HepG2 (cell line): ENCODE measurements around the gene MAT2A. TPM values are rescaled to one million over a fixed set of nuclear protein-coding genes. Genes with fewer than 3 reads are reported as not detected.

Source experiments
- AHDC1 ChIP-seq: sonication (generic); formaldehyde crosslinking; IDR thresholded peaks from 2 replicates; pipeline ENCODE4 v1.5.1; 2020; ENCODE audit warnings: mild to moderate bottlenecking, missing genetic modification reagents, borderline replicate concordance
- ATF6 ChIP-seq: sonication (generic); formaldehyde crosslinking; conservative IDR thresholded peaks from 2 replicates; pipeline ENCODE4 v1.4.0; 2020; ENCODE audit warnings: missing genetic modification reagents
- CBX1 ChIP-seq: IDR thresholded peaks from one replicate; pipeline ENCODE4 v1.6.1; 2016; ENCODE audit warnings: antibody characterized with exemption, low read depth
- CEBPB ChIP-seq: IDR thresholded peaks from 2 replicates; pipeline ENCODE4 v1.6.1; 2011; ENCODE audit warnings: low read depth, low read length, improper control_type of control experiment, borderline replicate concordance
- CEBPG ChIP-seq: IDR thresholded peaks from 2 replicates; pipeline ENCODE4 v1.6.1; 2016
- HMG20A ChIP-seq: IDR thresholded peaks from 2 replicates; pipeline ENCODE4 v1.6.1; 2016; ENCODE audit warnings: borderline replicate concordance
- HNF4G ChIP-seq, 2 experiments: sonication (generic) in 1 of 2; formaldehyde crosslinking in 1 of 2; IDR thresholded peaks; 2 replicates each; pipeline versions ENCODE4 v1.4.0 to v1.6.1; 2011 to 2020; ENCODE audit warnings: borderline replicate concordance in 2 of 2, low read depth in 2 of 2, mild to moderate bottlenecking in 2 of 2, low read length in 1 of 2, missing genetic modification reagents in 1 of 2, moderate library complexity in 1 of 2
- KAT2B ChIP-seq: fragments of 150-350 bp; IDR thresholded peaks from 2 replicates; pipeline ENCODE4 v1.6.1; 2014; ENCODE audit warnings: low read depth, low read length, borderline replicate concordance
- MXD4 ChIP-seq: IDR thresholded peaks from 2 replicates; pipeline ENCODE4 v1.6.1; 2016; ENCODE audit warnings: mild to moderate bottlenecking, missing biosample characterization, missing genetic modification reagents
- NR2F2 ChIP-seq: IDR thresholded peaks from 2 replicates; pipeline ENCODE4 v1.6.1; 2012; ENCODE audit warnings: low read depth, inconsistent platforms, borderline replicate concordance
- SAP130 ChIP-seq: IDR thresholded peaks from 2 replicates; pipeline ENCODE4 v1.6.1; 2016; ENCODE audit warnings: low read depth
- SOX5 ChIP-seq: IDR thresholded peaks from 2 replicates; pipeline ENCODE4 v1.6.1; 2016; ENCODE audit warnings: borderline replicate concordance
- ZBTB33 ChIP-seq: sonication (generic); formaldehyde crosslinking; IDR thresholded peaks from 2 replicates; pipeline ENCODE4 v1.4.0; 2020; ENCODE audit warnings: missing genetic modification reagents
- ZGPAT ChIP-seq: IDR thresholded peaks from 2 replicates; pipeline ENCODE4 v1.6.1; 2016; ENCODE audit warnings: mild to moderate bottlenecking
- ZMYM3 ChIP-seq: sonication (generic); formaldehyde crosslinking; IDR thresholded peaks from 2 replicates; pipeline ENCODE4 v1.5.1; 2020; ENCODE audit warnings: mild to moderate bottlenecking, missing genetic modification reagents
- ZNF367 ChIP-seq: sonication (generic); formaldehyde crosslinking; IDR thresholded peaks from 2 replicates; pipeline ENCODE4 v1.4.0; 2020; ENCODE audit warnings: missing genetic modification reagents, borderline replicate concordance
- ZNF772 ChIP-seq: sonication (generic); formaldehyde crosslinking; IDR thresholded peaks from 2 replicates; pipeline ENCODE4 v1.5.0; 2020; ENCODE audit warnings: mild to moderate bottlenecking, missing genetic modification reagents
- polyA plus RNA-seq, 8 experiments: library from polyadenylated mRNA; depleted of rRNA in 3 of 8; stranded (reverse) in 7 of 8; unstranded in 1 of 8; fragments of >200 nt; fragmentation: Illumina TruSeq in 4 of 8; extraction: Trizol in 4 of 8; gene quantifications; 2 replicates each; pipeline versions ENCODE4 v1.2.1 to v1.2.3, GENCODE V29; 2011 to 2016; ENCODE audit warnings: low read depth in 4 of 8, missing spikeins in 1 of 8, mixed read lengths in 1 of 8; ENCODE audit not compliant: insufficient read depth in 1 of 8
- total RNA-seq, 5 experiments: library from RNA; depleted of rRNA; stranded (reverse); fragments of >200 nt; fragmentation: Illumina TruSeq; extraction: Trizol; gene quantifications; 2 replicates each; pipeline ENCODE4 v1.2.3, GENCODE V29; 2016; ENCODE audit warnings: low read depth in 1 of 5

Gene MAT2A
- total and polyA plus RNA-seq, 2 of the 13 experiments (the other 11 are each of a cell fraction or from before 2014, with no cell fraction given) = 155 to 331 TPM

- TF ChIP-seq ZBTB33 (CRISPR knock-in tag) = 0 out of 2 replicates have a peak, but pooled peaks have one; percentile 13
- no peak for TF ChIP-seq CEBPB
- peak; percentile 55; the same call in 1 of the 2 replicates for TF ChIP-seq SOX5 (CRISPR knock-in tag)
- TF ChIP-seq KAT2B = peak; percentile 38; the same call in 1 of the 2 replicates
- TF ChIP-seq CBX1 = peak; percentile 33
- TF ChIP-seq NR2F2 = no peak
- TF ChIP-seq ATF6 (CRISPR knock-in tag) = no peak
- peak; percentile 19; the same call in 1 of the 2 replicates for TF ChIP-seq CEBPG
- peak; percentile 67; the same call in 1 of the 2 replicates for TF ChIP-seq HMG20A
- peak; percentile 71 for TF ChIP-seq SAP130 (CRISPR knock-in tag)
- TF ChIP-seq ZMYM3 = peak; percentile 81
- TF ChIP-seq HNF4G (IDR thresholded peaks at IDR 0.05; ENCODE audit: borderline replicate concordance, low read depth, low read length) = peak; percentile 71; the same call in 1 of the 2 replicates
- no peak; the same call in 1 of the 2 replicates for TF ChIP-seq HNF4G (CRISPR knock-in tag; IDR thresholded peaks at IDR 0.05; ENCODE audit: borderline replicate concordance, low read depth)
- TF ChIP-seq MXD4 (CRISPR knock-in tag) = 0 out of 2 replicates have a peak, but pooled peaks have one; percentile 4
- TF ChIP-seq ZGPAT (CRISPR knock-in tag) = peak; percentile 49; the same call in 1 of the 2 replicates
- peak; percentile 34; the same call in 1 of the 2 replicates for TF ChIP-seq ZNF772 (CRISPR knock-in tag)
- TF ChIP-seq AHDC1 (CRISPR knock-in tag) = peak; percentile 84; the same call in 1 of the 2 replicates
- no peak for TF ChIP-seq ZNF367
Measured at GRCh38 chr2:85516653-85517389, 22.1 kb upstream of the MAT2A start (continued).
